A549 treated with CpdA at 1 μM for 4 hours (cell line): Measurements from ENCODE around the gene HAAO. TPM values are rescaled to one million over a fixed set of nuclear protein-coding genes. Genes with fewer than 3 reads are reported as not detected.

Source experiments
- total RNA-seq: library from RNA; stranded (reverse); fragments of 200-300 nt; extraction: Qiagen RNA extraction; gene quantifications from 5 replicates; pipeline ENCODE4 v1.2.3, GENCODE V29; 2022; ENCODE audit warnings: low read depth

Gene HAAO
- 0.03 to 0.19 TPM in 2 of 5 replicates, not detected in the others for total RNA-seq

DNA sequence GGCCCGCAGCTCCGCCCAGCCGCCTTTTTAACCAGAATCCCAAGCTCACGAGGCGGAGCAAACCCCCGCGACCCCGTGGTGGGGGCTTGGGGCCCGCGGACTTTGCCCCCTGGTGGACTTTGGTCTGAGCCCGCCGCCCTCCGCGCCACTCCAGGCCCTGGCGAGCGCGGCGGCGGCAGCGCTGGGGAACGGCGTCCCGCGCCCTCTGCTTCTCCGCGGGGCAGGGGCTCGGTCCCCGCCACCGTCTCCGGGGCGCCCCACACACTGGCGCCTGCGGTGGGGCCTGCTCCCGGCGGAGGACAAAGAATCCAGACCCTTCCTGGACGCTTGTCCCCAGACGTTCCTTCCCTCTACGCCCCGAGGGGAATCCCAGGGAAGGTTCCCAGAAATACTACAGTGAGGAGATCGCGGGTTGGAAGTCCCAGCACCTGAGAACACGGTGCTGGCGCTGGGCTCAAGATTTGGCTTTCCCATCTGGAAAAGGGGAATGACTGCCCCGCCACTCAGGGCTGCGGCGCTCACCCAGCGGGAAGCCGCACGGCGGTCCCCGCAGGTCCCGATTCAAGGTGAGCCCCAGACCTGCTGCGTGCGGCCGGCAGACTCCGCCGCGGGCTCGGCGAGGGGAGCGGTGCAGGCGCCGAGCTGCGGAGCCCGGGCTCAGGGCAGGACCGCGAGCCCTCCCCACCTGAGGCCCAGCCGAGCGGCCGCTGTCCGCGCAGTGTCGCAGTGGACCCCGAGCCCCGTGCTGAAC is at the start of gene HAAO:
Gene HAAO (minus strand): TSS at position 1 of the 751 bp plus-strand sequence. CDS start 47 bp downstream, outside the sequence.

DNA sequence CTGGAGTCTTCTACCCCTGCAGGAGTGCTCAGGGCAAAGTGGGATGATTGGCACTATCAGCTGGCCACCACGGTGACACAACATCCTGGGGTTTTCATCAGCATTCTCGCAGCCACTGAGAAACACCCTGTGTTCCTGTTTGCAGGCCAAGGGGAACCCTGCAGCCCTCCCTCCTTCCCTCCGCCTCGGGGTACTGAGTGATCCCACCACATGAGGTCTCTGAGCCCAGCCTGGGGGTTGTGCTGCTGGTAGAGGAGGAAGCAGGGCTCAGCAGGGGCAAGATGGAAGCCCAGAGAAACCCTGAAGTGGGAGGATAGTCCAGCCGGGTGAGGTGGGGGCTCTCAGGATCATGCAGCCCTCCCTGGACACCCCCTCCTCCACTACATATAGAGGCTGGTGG is 28.3 kb downstream of the HAAO start, which contains the start of gene OXER1:
Gene OXER1 (minus strand): TSS at position 40 of the 400 bp plus-strand sequence. CDS start 73 bp downstream, outside the sequence.

Other genes starting within 250 kb of the HAAO start
- gene MTA3, start 224.0 kb downstream of the HAAO start, total RNA-seq = 26.7 to 39.0 TPM (median 30.2 TPM) in 5 replicates
- gene OXER1, start 28.4 kb downstream of the HAAO start, total RNA-seq = not detected in 5 replicates